HL-60 (cell line): ENCODE results near the gene LENEP.

ENCODE experiments used
- DNase-seq, 2 experiments: peaks; one replicate each; pipeline ENCODE4 v3.0.0-alpha.2; 2010 to 2020; ENCODE audit warnings: low read depth in 1 of 2, low spot score in 1 of 2
- H3K27ac ChIP-seq: fragments of 250-450 bp; sonication (Bioruptor Pico); replicated peaks from 2 replicates; pipeline ENCODE4 v1.5.1; 2020; ENCODE audit warnings: mild to moderate bottlenecking, moderate library complexity
- H3K27me3 ChIP-seq: fragments of 250-450 bp; sonication (Bioruptor Pico); 2 replicates; pipeline ENCODE4 v1.5.1; 2021; ENCODE audit warnings: mild to moderate bottlenecking, moderate library complexity; ENCODE audit not compliant: insufficient read depth, poor library complexity, severe bottlenecking
- H3K4me3 ChIP-seq: replicated peaks from 2 replicates; pipeline ENCODE4 v1.5.1; 2011; ENCODE audit warnings: mild to moderate bottlenecking, control low read depth, low read length; ENCODE audit not compliant: insufficient read depth
- GABPA ChIP-seq: IDR thresholded peaks from 2 replicates; pipeline ENCODE4 v1.6.1; 2012; ENCODE audit warnings: low read depth
- POLR2AphosphoS5 ChIP-seq: IDR thresholded peaks from 2 replicates; pipeline ENCODE4 v1.6.1; 2012; ENCODE audit warnings: low read depth
- SPI1 ChIP-seq: IDR thresholded peaks from 2 replicates; pipeline ENCODE4 v1.6.1; 2012; ENCODE audit warnings: low read depth, mild to moderate bottlenecking, borderline replicate concordance
- TF ChIP-seq, protein P1 (sequence below): IDR thresholded peaks from one replicate; pipeline ENCODE4 v1.5.1; 2011; ENCODE audit warnings: low read length, control low read depth, inconsistent platforms; ENCODE audit not compliant: insufficient read depth
- TF ChIP-seq, protein P2 (sequence below): IDR thresholded peaks from 2 replicates; pipeline ENCODE4 v1.6.1; 2012; ENCODE audit warnings: low read depth; ENCODE audit not compliant: insufficient replicate concordance

LENEP gene

DNA sequence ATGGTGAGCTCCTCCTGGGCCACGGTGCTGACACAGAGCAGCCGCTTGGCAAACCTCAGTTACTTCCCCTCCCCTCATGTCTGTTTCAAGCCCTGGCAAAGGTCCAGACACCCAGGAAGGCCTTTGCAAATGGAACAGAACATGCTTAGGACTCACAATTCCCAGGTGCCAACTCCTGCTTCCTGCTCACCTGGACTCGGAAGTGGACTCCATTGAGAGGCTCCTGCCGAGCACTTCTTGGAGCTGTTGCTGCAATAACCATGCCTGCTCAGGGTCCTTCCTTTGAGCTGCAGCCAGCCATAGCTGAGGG lies 29.5 kb downstream of the LENEP start:
- H3K27me3 ChIP-seq, result no peaks in the 10 kb centered on the region
- no peak overlapping the region for H3K4me3 ChIP-seq
- no peak for TF ChIP-seq GABPA
- peak; percentile 44; the same call in 1 of the 2 replicates for TF ChIP-seq POLR2AphosphoS5
- peak; percentile 45; the same call in 1 of the 2 replicates for TF ChIP-seq SPI1
- DNase-seq, result peak; percentile 21 to 77
- no peak overlapping the region for H3K27ac ChIP-seq

DNA sequence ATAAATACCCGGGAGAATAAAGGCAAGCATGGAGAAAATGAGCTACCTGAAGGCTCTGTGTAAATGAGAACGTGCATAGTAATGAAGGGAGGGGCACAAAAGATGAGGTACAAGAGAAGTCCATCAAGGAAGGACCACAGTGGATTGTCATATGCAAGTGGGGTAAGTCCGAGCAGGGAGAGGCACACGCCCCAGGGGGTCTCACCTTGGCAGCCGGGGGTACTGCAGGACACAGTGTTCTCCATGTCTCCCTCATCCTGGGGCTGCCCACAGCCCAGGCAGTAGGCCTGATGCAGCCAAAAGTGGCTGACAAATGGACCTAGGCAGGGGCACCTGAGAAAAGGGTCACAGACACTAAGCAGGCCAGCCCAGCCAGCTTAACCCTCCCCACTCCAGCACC lies 30.2 kb downstream of the LENEP start:
- Histone ChIP-seq H3K27ac (no peak overlapping the region), H3K27me3 (no peaks in the 10 kb centered on the region), H3K4me3 (no peak overlapping the region)
- TF ChIP-seq, protein P1, sequence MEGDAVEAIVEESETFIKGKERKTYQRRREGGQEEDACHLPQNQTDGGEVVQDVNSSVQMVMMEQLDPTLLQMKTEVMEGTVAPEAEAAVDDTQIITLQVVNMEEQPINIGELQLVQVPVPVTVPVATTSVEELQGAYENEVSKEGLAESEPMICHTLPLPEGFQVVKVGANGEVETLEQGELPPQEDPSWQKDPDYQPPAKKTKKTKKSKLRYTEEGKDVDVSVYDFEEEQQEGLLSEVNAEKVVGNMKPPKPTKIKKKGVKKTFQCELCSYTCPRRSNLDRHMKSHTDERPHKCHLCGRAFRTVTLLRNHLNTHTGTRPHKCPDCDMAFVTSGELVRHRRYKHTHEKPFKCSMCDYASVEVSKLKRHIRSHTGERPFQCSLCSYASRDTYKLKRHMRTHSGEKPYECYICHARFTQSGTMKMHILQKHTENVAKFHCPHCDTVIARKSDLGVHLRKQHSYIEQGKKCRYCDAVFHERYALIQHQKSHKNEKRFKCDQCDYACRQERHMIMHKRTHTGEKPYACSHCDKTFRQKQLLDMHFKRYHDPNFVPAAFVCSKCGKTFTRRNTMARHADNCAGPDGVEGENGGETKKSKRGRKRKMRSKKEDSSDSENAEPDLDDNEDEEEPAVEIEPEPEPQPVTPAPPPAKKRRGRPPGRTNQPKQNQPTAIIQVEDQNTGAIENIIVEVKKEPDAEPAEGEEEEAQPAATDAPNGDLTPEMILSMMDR, result no peak
- TF ChIP-seq, protein P2, sequence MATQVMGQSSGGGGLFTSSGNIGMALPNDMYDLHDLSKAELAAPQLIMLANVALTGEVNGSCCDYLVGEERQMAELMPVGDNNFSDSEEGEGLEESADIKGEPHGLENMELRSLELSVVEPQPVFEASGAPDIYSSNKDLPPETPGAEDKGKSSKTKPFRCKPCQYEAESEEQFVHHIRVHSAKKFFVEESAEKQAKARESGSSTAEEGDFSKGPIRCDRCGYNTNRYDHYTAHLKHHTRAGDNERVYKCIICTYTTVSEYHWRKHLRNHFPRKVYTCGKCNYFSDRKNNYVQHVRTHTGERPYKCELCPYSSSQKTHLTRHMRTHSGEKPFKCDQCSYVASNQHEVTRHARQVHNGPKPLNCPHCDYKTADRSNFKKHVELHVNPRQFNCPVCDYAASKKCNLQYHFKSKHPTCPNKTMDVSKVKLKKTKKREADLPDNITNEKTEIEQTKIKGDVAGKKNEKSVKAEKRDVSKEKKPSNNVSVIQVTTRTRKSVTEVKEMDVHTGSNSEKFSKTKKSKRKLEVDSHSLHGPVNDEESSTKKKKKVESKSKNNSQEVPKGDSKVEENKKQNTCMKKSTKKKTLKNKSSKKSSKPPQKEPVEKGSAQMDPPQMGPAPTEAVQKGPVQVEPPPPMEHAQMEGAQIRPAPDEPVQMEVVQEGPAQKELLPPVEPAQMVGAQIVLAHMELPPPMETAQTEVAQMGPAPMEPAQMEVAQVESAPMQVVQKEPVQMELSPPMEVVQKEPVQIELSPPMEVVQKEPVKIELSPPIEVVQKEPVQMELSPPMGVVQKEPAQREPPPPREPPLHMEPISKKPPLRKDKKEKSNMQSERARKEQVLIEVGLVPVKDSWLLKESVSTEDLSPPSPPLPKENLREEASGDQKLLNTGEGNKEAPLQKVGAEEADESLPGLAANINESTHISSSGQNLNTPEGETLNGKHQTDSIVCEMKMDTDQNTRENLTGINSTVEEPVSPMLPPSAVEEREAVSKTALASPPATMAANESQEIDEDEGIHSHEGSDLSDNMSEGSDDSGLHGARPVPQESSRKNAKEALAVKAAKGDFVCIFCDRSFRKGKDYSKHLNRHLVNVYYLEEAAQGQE, result no peak
- TF ChIP-seq GABPA (no peak), POLR2AphosphoS5 (no peak), SPI1 (no peak)
- DNase-seq, result no peak

DNA sequence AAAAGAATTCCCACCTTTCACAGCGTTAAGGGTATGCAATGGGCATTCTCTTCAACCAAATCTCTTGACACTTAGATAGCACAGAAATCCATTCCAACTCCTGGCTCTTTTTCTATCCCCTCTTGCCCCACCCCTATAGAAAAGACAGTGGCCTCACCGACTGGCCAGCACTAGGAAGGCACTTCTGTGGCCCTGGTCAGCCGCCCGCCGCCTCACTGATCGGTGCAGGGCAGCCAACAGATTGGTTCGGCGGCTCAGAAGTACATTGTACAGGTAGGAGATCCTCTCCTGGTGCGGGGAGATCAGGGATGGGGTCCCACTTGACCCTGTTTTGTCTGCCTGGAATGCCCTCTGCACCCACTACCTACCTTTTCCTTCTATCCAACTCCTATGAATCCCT lies 30.9 kb downstream of the LENEP start:
- no peak for DNase-seq
- Histone ChIP-seq H3K4me3 (no peak overlapping the region), H3K27me3 (no peaks in the 10 kb centered on the region), H3K27ac (no peak overlapping the region)
- TF ChIP-seq, protein P1, result no peak
- TF ChIP-seq SPI1, result no peak
- no peak for TF ChIP-seq GABPA
- TF ChIP-seq, protein P2, result no peak
- TF ChIP-seq POLR2AphosphoS5, result no peak

DNA sequence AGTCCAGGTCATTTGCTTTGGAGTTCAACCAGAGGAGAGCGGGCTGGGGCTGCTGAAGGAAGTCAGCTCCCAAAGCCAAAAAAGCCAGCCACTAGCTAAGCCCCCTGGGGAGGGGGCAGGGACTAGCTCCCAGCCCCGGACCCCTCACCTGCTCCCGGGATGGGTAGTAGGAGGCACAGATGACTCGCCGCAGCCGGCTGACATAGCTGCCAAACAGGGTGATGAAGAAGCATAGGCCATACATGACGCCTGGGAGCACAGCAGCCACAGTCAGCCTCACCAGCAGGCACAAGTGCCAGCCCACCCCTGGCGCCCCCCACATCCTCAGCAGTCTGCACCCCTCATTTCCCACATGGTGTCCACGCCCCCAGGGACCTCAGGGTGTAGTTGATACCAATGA lies 32.8 kb downstream of the LENEP start:
- H3K27me3 ChIP-seq, result no peaks in the 10 kb centered on the region
- no peak overlapping the region for H3K4me3 ChIP-seq
- TF ChIP-seq POLR2AphosphoS5 (no peak), GABPA (no peak), SPI1 (no peak)
- TF ChIP-seq, protein P1, result no peak
- TF ChIP-seq, protein P2, result no peak
- no peak for DNase-seq
- no peak overlapping the region for H3K27ac ChIP-seq
